Loucy (cell line): ENCODE results near the gene NCDN.

ENCODE experiments used
- H2AFZ ChIP-seq: fragments of 200-600 bp; sonication (generic); 2 replicates; pipeline ENCODE4 v1.6.0; 2016; ENCODE audit warnings: antibody characterized with exemption, mild to moderate bottlenecking, low read length, moderate library complexity
- H3F3A ChIP-seq: fragments of 200-600 bp; 2 replicates; pipeline ENCODE4 v1.6.0; 2016; ENCODE audit warnings: antibody characterized with exemption, low read depth, mild to moderate bottlenecking
- H3K27me3 ChIP-seq: fragments of 200-600 bp; sonication (generic); 2 replicates; pipeline ENCODE4 v1.6.1; 2014; ENCODE audit warnings: low read length, mild to moderate bottlenecking; ENCODE audit not compliant: insufficient read depth, poor library complexity, severe bottlenecking
- H3K36me3 ChIP-seq: fragments of 200-600 bp; sonication (generic); 2 replicates; pipeline ENCODE4 v1.6.1; 2016; ENCODE audit warnings: low read length; ENCODE audit not compliant: insufficient read depth
- H3K4me1 ChIP-seq: fragments of 200-600 bp; sonication (generic); 2 replicates; pipeline ENCODE4 v1.5.1; 2014; ENCODE audit warnings: low read length, mild to moderate bottlenecking; ENCODE audit not compliant: insufficient read depth, poor library complexity, severe bottlenecking
- H3K4me2 ChIP-seq: fragments of 200-600 bp; sonication (generic); 2 replicates; pipeline ENCODE4 v1.6.0; 2014; ENCODE audit warnings: antibody characterized with exemption, low read length, low read depth, mild to moderate bottlenecking; ENCODE audit not compliant: poor library complexity, severe bottlenecking
- H3K4me3 ChIP-seq: fragments of 200-600 bp; sonication (generic); 2 replicates; pipeline ENCODE4 v1.5.1; 2014; ENCODE audit warnings: low read length, mild to moderate bottlenecking, mixed read lengths; ENCODE audit not compliant: poor library complexity, severe bottlenecking
- H3K79me2 ChIP-seq: fragments of 200-600 bp; sonication (generic); 2 replicates; pipeline ENCODE4 v1.6.1; 2014; ENCODE audit warnings: low read length; ENCODE audit not compliant: insufficient read depth
- H3K9ac ChIP-seq: fragments of 200-600 bp; sonication (generic); 2 replicates; pipeline ENCODE4 v1.6.0; 2014; ENCODE audit warnings: mild to moderate bottlenecking, low read depth, low read length, moderate library complexity; ENCODE audit not compliant: poor library complexity, severe bottlenecking
- H3K9me2 ChIP-seq: fragments of 200-600 bp; sonication (generic); replicated peaks from 2 replicates; pipeline ENCODE4 v1.6.1; 2016; ENCODE audit warnings: low read depth, low read length, mixed read lengths
- H3K9me3 ChIP-seq: fragments of 200-600 bp; sonication (generic); 2 replicates; pipeline ENCODE4 v1.6.1; 2014; ENCODE audit warnings: mild to moderate bottlenecking, antibody characterized with exemption, low read length, low read depth; ENCODE audit not compliant: insufficient read depth
- H4K20me1 ChIP-seq: fragments of 200-600 bp; sonication (generic); 2 replicates; pipeline ENCODE4 v1.6.0; 2014; ENCODE audit warnings: antibody characterized with exemption, low read length, mild to moderate bottlenecking; ENCODE audit not compliant: insufficient read depth, poor library complexity, severe bottlenecking
- EZH2phosphoT487 ChIP-seq: fragments of 200-600 bp; IDR thresholded peaks from 2 replicates; pipeline ENCODE4 v1.6.1; 2018; ENCODE audit warnings: antibody characterized with exemption, mild to moderate bottlenecking, moderate library complexity, borderline replicate concordance
- TF ChIP-seq, protein P1 (sequence below): fragments of 200-600 bp; sonication (generic); conservative IDR thresholded peaks from 2 replicates; pipeline ENCODE4 v1.5.1; 2014; ENCODE audit warnings: mild to moderate bottlenecking, antibody characterized with exemption, low read length

Gene NCDN

DNA sequence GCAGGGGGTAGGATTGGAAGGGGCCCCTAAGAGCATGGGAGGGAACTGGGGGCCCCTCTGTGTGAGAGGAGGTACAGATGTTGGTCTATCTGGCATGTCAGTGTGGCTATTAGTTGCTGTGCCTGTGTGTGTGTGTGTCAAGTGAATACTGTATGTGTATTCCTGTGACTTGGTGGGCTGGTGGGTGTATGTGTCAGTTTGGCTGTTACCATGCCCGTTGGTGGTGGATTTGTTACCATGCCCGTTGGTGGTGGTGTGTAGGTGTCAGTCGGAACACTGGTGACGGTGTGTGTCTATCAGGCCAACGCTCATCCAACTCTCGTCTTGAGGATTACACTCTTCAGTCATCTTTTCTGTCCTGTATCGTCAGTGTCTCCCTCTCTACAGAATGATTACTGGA is 38.1 kb downstream of the NCDN start:
- Histone ChIP-seq H3K4me3 (no peak overlapping the region), H4K20me1 (no peaks in the 10 kb centered on the region)

DNA sequence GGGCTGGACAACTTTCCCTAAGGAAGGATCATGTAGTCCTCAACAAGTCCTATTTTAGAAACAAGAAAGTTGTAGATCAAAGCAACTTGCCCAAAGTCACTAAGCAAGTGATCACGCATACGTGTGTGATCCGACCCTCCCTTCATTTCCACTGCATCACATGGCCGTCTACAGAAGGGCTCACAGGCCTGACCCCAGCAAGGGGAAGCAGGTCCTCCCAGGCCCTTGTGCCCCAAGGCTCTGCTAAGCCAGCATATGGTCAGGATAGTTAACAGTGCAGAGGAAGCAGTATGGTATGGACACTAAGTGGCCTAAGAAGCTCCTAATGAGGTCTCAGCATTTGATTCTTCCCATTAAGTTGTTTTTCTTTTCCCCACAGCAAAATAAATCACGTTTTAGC is 40.3 kb downstream of the NCDN start:
- no peaks in the 10 kb centered on the region for H3K9me2 ChIP-seq
- no peak overlapping the region for H3K4me2 ChIP-seq
- peaks cover 30% of the 10 kb centered on the region; the same call in 1 of the 2 replicates for H3K36me3 ChIP-seq
- no peak overlapping the region for H2AFZ ChIP-seq
- no peaks in the 10 kb centered on the region for H3F3A ChIP-seq
- no peak overlapping the region for H3K9ac ChIP-seq
- TF ChIP-seq EZH2phosphoT487 = no peak
- TF ChIP-seq, protein P1, sequence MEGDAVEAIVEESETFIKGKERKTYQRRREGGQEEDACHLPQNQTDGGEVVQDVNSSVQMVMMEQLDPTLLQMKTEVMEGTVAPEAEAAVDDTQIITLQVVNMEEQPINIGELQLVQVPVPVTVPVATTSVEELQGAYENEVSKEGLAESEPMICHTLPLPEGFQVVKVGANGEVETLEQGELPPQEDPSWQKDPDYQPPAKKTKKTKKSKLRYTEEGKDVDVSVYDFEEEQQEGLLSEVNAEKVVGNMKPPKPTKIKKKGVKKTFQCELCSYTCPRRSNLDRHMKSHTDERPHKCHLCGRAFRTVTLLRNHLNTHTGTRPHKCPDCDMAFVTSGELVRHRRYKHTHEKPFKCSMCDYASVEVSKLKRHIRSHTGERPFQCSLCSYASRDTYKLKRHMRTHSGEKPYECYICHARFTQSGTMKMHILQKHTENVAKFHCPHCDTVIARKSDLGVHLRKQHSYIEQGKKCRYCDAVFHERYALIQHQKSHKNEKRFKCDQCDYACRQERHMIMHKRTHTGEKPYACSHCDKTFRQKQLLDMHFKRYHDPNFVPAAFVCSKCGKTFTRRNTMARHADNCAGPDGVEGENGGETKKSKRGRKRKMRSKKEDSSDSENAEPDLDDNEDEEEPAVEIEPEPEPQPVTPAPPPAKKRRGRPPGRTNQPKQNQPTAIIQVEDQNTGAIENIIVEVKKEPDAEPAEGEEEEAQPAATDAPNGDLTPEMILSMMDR = no peak
- H3K79me2 ChIP-seq = no peaks in the 10 kb centered on the region
- peaks cover 9% of the 10 kb centered on the region for H3K4me1 ChIP-seq
- H3K9me3 ChIP-seq = no peaks in the 10 kb centered on the region
- no peaks in the 10 kb centered on the region for H3K27me3 ChIP-seq
- H3K4me3 ChIP-seq = no peak overlapping the region
- no peaks in the 10 kb centered on the region for H4K20me1 ChIP-seq

More for the DNA sequence above, 38.1 kb downstream of the NCDN start:
- Histone ChIP-seq H3K9me2 (no peaks in the 10 kb centered on the region), H3K9ac (no peak overlapping the region), H3K4me2 (no peak overlapping the region), H3K4me1 (peaks cover 13% of the 10 kb centered on the region), H3K36me3 (peaks cover 18% of the 10 kb centered on the region; the same call in 1 of the 2 replicates), H2AFZ (no peak overlapping the region), H3F3A (no peaks in the 10 kb centered on the region), H3K79me2 (no peaks in the 10 kb centered on the region), H3K27me3 (no peaks in the 10 kb centered on the region), H3K9me3 (no peaks in the 10 kb centered on the region)
- no peak for TF ChIP-seq EZH2phosphoT487
- TF ChIP-seq, protein P1 = no peak

- H3K9ac ChIP-seq = no peak overlapping the region
- H4K20me1 ChIP-seq = no peaks in the 10 kb centered on the region
- H3F3A ChIP-seq = no peaks in the 10 kb centered on the region
- no peaks in the 10 kb centered on the region for H3K9me2 ChIP-seq
- no peak overlapping the region for H3K4me3 ChIP-seq
- H3K4me1 ChIP-seq = no peaks in the 10 kb centered on the region
- no peak overlapping the region for H2AFZ ChIP-seq
- no peaks in the 10 kb centered on the region for H3K9me3 ChIP-seq
- H3K36me3 ChIP-seq = peaks cover 40% of the 10 kb centered on the region; the same call in 1 of the 2 replicates
- no peaks in the 10 kb centered on the region for H3K79me2 ChIP-seq
- H3K27me3 ChIP-seq = no peaks in the 10 kb centered on the region
- TF ChIP-seq, protein P1 = no peak
- TF ChIP-seq EZH2phosphoT487 = no peak
- no peak overlapping the region for H3K4me2 ChIP-seq
Measured at GRCh38 chr1:35598895-35599294, 41.3 kb downstream of the NCDN start.
